T-helper 22 cell (primary cell): ENCODE data around the gene DDX28.
"Not testable (repeated sequence)": the region's sequence is repeated elsewhere in the genome, so short reads cannot be mapped to it uniquely, and the experiment has no call there.

Experiments used
- DNase-seq: peaks from one replicate; pipeline ENCODE4 v3.0.0-alpha.2; 2020; ENCODE audit warnings: low read depth

DDX28 gene

DNA sequence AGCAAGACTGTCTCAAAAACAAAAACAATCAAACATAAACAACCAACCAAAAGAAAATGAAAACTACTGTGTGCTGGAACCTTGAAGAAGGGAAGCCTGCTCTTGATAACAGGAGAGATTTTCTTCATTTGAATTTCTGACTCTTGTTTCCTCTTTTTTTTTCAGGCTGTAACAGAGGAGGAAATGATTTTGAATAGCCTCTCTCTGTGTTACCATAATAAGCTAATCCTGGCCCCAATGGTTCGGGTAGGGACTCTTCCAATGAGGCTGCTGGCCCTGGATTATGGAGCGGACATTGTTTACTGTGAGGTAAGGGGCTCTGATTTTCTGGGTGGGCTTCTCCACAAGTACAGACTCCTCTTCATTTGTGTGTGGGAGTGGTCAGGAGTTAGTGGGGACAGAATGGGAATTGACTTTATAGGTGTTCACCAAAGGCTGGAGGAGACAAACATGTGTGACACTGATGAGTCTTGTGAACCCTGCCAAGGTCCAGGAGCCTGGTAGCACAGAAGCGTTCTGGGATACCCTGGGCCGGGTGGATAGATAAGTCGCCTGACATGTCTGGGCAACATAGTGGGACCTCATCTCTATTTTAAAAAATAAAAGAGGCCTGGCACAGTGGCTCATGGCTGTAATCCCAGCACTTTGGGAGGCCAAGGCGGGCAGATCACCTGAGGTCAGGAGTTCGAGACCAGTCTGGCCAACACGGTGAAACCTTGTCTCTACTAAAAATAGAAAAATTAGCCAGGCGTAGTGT lies 15.0 kb upstream of the DDX28 start:
- no peak for DNase-seq

DNA sequence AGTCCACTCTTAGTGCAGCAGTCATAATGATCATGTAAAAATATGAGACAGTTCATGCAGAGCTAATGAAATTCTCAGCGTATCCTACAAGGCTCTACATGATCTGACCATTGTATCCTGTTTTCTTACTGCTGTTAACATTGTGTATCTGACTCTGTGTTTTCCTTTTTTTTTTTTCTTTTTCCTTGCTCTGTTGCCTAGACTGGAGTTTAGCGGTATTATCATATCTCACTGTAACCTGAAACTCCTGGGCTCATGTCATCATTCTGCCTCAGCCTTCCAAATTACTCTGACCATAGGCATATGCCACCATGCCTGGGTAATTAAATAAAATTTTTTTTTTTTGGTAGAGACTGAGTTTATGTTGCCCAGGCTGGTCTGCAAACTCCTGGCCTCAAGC lies 12.2 kb upstream of the DDX28 start:
- DNase-seq = no peak

DNA sequence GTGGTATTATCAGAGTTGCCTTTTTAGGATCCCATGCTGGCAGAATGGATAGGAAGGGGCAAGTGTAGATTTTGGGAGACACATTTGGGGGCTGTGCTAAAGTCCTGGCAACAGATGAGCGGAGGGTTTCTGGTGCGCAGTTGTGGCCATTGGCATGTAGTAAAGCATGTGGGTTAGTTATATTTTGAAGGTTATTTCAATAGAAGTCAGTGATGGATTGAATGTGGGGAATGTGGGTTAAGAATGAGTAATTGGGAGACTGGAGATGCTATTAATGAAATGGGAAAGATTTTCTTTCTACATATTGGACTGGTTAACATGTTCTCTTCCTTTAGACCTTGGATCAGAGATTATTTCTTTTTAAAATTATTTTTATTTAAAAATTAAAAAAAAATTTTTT lies 10.1 kb upstream of the DDX28 start:
- DNase-seq = no peak

DNA sequence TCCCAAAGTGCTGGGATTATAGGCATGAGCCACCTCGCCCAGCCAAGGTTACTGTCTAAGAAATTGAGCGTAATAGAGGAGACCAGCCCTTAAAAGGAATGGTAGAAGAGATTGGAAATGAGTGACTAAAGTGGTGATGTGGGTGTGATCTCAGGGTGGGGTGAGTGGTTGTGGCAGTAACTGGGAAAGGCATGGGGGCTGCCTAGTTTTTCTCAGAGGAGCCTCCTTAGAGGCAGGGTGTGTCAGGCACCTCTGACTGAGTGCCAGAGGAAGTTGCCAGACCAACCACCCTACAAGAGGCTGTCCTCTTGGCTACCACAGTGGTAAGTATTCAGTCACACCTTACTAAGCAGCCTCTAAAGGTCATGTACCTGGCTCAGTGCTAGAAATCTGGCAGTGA lies 8.9 kb upstream of the DDX28 start:
- no peak for DNase-seq

DNA sequence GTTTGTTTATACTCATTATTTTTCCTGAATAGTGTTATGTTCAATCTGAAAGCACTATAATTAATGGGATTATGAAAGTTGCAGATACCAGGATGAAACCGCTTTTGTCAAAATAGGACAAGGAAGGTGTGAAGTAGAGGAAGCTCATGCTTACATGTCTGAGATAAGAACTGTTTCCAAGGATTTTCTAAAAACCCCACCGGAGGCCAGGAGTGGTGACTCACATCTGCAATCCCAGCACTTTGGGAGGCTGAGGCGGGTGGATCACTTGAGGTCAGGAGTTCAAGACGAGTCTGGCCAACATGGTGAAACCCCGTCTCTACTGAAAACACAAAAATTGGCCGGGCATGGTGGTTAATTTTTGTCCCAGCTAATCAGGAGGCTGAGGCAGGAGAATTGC lies 7.1 kb upstream of the DDX28 start:
- not testable (repeated sequence) for DNase-seq

DNA sequence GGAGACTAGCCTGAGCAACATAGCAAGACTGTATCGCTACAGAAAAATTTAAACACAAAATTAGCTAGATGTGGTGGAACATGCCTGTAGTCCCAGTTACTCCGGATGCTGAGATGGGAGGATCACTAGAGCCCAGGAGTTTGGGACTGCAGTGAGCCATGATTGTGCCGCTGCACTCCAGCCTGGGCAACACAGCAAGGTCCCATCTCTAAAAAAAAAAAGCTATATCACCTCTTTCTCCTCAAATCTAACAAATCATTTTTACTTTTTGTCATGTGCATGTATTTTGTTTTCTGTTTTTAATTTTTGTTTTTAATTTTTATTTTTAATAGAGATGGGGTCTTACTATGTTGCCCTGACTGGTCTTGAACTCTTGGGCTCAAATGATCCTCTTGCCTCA lies 6.0 kb upstream of the DDX28 start:
- no peak for DNase-seq

DNA sequence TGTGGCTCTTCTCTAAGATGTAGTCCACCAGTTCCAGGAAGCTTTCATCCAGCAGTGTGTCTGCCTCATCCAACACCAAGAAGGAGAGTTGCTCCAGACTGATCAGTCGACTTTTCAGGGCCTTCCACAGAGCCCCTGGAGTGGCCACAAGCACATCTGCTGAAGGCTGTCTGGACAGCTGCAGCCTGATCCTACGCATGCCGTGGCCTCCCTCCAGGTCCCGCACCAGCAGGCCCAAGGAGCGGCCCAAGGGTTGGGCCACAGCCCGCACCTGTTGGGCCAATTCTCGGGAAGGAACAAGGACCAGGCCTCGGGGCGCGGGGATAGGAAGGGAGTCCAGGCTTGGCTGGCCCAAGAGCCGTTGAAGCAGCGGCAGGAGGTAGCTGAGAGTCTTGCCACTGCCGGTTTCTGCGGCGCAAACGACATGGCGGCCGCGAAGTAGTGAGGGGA lies 729 bp downstream of the DDX28 start:
- DNase-seq = no peak

DNA sequence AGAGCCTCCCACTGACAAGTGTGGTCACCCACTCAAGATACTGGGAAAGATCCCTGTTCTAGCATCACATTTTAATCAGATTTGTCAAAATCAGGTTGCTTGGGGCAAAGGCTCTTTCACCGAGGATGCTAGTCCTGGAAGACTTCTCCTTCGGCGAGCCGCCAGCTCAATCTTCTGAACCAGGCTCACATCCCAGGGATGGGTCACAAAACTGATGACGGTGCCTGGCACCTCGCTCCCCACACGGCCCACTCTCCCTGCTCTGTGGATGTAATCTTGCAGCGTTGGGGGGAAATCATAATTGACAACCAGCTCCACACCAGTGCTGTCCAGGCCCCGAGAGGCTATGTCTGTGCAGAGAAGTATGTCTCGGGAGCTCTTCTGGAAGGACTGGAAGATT lies 1.5 kb downstream of the DDX28 start:
- DNase-seq = no peak

DNA sequence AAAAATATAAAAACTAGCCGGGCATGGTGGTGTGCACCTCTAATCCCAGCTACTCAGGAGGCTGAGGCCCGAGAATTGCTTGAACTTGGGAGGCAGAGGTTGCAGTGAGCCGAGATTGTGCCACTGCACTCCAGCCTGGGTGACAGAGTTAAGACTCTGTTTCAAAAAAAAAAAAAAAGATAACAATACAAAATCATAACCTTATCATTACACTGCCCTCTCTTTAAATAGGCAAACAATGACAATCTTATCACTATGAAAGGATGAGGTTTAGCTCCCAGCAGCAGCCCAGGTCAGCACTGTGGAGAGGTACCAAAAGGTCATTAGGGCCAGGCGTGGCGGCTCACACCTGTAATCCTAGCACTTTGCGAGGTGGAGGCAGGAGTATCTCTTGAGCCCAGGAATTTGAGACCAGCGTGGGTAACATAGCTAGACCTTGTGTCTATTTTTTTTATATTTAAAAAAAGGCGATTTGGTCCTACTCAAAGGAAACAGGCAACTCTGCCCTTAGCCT lies 3.8 kb downstream of the DDX28 start:
- no peak for DNase-seq

DNA sequence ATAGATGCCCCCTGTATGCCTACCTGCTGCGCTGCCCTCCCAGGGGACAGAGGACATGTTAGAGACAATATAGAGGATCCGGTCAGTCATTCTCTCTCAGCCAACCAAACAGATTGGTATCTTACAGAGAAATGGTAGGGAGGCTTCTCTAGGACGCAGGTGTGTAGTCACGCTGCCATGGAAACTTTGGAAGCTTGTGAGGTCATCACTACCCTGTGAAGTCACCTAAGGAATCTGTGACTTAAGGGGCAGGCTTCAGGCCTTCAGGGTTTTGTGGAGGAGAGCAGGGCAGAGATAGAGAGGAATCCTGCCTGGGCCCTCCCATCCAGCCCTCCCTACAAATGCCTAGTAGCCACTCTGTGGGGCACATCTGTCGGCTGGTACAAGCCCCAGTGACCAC lies 7.4 kb downstream of the DDX28 start, which contains the start of gene DPEP2NB:
DPEP2NB (minus strand) TSS at position 231 of the 400 bp plus-strand sequence; CDS start at position 90, 141 bp downstream.
- DNase-seq = no peak

DNA sequence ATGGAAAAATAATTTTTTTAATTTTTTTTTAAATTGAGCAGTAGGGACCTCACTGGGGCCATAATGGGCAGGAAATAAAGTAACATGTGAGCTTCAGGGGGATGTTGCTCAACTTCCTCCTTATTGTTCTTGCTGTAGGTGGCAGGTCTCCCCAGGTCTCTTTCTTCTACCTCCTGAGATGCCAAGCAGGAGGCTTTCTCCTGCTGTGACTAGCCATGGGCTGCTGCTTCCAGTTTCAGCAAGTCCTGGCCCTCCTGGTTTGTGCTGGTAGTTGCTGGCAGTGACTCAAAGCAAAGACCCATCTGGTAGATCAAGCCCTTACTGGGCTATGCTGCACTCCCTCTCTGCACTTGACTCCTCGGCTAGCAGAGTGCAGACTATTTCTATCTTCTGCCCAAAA lies 9.6 kb downstream of the DDX28 start:
- no peak for DNase-seq

DNA sequence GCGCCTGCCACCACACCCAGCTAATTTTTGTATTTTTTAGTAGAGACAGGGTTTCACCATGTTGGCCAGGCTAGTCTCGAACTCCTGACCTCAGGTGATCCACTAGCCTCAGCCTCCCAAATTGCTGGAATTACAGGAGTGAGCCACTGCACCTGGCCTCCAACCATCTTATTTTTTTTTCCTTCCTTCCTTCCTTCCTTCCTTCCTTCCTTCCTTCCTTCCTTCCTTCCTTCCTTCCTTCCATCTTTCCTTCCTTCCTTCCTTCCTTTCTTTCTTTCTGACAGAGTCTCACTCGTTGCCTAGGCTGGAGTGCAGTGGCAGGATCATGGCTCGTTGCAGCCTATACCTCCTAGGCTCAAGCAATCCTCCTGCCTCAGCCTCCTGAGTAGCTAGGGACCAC lies 13.2 kb downstream of the DDX28 start:
- DNase-seq = not testable (repeated sequence)

DNA sequence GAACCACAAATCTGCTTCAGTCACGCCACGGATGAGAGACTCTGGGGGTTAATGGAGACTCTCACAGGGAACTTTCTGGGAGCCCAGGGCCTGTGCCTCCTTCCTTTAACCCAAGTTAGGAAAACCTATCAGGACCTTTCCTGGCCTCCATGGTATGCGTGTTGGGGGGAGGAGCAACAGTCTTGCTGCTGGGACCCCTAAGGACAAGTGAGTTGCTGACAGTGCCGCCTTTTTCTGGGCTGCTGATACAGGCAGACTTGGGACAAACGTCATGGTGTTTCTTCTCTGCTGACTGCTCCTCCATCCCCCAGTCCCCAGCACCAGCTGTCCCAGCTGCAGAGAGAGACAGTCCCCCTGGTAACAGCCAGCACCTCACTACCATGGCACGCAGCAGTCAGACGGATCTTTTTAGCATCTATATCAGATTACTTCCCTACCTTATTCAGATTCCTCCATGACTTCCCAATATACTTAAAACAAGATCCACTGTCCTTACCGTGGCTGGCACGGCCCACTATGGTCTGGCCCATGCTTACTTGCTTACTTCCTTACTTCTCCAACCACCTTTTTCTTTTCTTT lies 13.8 kb downstream of the DDX28 start:
- DNase-seq = no peak

DNA sequence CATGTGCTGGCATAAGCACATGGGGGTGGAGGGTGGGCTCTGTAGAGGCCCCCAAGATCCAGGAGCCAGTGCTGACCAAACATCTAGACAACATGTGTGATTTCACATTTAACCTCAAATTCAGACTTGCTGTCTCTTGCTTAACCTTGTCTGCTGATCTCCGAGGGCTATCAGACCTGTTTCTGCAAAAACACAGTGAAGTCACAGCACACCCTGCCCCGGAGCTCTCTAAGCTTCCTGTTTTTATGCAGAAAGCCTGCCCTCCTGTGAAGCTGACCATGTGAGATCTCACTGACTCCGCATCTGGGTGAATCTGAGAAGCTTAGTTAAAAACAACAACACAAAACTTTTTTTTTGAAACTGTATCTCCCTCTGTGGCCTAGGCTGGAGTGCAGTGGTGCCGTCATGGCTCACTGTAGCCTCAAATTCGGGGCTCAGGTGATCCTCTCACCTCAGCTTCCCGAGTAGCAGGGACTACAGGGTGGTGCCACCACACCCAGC lies 17.2 kb downstream of the DDX28 start:
- no peak for DNase-seq

DNA sequence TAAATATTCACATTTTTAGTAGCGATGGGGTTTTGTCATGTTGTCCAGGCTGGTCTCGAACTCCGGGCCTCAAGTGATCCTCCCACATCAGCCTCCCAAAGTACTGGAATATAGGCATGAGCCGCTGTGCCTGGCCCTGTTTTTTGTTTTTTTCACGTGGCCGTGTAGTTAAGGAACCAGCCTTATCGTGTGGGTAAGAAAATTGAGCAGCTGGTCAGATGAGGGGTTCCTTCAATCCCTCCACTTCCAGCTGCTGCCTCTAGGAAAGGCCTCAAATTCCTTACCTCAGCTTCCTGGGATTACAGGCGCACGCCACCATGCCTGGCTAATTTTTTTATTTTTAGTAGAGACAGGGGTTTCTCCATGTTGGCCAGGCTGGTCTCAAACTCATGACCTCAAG lies 17.8 kb downstream of the DDX28 start:
- DNase-seq = no peak

DNA sequence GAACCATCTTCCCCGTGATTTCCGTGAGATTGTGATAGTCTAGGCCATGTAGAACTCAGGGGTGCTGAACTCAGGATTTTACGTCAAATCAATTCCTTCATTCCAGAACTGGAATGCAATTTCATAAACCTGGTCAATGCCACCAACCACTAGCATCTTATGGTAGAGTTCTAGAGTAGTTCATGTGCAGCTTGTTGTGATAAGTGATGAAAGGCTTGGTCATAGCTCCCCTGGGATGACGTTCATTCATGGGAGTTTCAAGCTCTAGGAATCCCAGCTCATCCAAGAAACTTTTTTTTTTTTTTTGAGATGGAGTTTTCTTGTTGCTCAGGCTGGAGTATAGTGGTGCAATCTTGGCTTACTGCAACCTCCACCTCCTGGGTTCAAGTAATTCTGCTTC lies 20.0 kb downstream of the DDX28 start:
- no peak for DNase-seq

DNA sequence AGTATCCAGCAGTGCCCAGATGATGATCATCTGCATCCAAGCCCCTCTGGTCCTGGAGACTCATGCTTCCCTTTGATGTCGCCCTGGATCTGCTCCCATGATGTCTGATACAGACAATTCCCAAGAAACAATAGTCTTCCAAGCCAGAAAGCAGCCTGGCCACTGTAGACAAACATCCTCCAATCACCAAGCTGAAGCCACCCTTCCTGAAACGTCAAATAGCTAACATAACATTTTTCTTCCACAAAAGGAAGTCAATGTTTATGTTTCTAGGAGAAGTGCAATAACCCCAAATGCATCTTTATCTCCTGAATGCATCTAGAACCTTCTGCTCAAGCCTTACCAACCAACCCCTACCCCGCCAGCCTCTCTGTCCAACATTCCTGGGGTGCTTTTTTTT lies 22.6 kb downstream of the DDX28 start:
- DNase-seq = no peak

DNA sequence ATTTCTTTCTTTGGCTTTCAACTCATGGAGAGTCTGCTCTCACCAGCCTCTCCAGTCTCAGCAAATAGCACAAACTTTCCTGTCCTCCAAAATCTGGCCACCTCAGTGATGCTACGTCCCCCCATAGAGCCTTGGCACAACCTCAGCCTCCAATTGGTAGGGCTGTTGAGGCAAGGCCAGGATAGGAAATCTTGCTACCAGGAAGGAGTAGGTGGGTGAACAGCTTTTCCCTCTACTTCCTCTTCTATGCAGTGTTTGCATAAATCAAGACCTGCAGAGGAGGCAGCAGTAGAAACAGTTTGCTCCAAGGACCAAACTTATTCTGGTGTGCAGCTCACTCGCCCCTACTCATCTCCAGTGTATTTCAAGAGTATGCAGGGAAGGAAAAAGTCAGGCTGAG lies 23.0 kb downstream of the DDX28 start:
- DNase-seq = no peak

DNA sequence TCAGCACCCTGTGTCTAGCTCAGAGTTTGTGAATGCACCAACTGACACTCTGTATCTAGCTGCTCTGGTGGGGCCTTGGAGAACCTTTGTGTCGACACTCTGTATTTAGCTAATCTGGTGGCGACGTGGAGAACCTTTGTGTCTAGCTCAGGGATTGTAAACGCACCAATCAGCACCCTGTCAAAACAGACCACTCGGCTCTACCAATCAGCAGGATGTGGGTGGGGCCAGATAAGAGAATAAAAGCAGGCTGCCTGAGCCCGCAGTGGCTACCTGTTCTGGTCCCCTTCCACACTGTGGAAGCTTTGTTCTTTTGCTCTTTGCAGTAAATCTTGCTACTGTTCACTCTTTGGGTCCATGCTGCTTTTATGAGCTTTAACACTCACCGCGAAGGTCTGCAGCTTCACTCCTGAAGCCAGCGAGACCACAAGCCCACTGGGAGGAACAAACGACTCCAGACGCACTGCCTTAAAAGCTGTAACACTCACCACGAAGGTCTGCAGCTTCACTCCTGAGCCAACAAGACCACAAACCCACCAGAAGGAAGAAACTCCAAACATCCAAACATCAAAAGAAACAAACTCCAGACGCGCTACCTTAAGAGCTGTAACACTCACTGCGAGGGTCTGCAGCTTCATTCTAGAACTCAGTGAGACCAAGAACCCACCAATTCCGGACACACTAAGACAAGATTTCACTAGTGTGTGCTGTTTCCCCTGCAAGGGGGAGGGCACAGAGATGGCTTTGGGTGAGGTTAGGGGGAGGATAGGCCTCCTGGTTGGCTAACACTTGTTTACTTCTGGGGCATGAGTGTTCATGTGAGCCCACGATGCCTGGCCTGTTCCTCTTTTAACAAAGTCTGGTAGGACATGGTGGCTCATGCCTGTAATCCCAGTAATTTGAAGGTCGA lies 24.0 kb downstream of the DDX28 start, which contains the start of gene DPEP2:
DPEP2 (minus strand) TSS at position 706 of the 910 bp plus-strand sequence. CDS start 6,272 bp downstream, outside the sequence.
- not testable (repeated sequence) for DNase-seq

DNA sequence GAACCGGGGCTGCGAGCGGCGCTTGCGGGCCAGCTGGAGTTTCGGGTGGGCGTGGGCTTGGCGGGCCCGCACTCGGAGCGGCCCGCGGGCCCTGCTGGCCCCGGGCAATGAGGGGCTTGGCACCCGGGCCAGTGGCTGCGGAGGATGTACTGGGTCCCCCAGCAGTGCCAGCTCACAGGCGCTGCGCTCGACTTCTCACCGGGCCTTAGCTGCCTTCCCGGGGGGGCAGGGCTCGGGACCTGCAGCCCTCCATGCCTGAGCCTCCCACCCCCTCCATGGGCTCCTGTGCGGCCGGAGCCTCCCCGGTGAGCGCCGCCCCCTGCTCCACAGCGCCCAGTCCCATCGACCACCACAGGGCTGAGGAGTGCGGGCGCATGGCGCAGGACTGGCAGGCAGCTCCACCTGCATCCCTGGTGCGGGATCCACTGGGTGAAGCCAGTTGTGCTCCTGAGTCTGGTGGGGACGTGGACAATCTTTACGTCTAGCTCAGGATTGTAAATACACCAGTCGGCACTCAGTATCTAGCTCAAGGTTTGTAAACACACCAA lies 24.7 kb downstream of the DDX28 start:
- not testable (repeated sequence) for DNase-seq

DNA sequence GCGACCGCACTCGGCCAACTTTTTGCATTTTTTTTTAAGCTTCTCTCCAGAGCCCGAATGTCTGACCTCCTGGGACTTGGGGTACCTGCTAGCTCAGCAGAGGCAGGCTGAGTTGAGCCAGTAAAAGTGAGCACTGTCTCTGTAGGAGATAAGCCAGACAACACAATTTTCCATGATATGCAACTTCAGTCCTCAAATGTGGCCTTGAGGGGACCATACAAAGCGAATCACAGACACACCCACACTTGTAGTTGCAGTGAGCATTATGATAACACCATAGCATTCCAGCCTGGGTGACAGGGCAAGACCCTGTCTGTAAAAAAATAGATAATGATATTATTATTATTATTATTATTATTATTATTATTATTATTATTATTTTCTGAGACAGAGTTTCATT lies 26.4 kb downstream of the DDX28 start:
- DNase-seq = no peak

DNA sequence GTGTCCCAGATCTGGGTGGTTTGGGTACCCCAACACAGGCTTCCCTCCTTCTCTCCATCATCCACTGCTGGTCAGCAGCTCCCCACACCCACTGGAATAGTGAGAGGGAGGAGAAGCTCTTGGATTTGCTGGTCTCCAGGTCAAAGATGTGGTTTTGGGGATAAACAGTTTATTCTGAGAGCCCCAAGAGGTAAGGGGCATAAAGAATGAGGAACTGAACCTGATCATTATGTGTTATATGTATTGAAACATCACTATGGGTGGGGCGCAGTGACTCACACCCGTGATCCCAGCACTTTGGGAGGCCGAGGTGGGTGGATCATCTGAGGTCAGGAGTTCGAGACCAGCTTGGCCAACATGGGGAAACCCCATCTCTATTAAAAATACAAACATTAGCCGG lies 27.6 kb downstream of the DDX28 start:
- DNase-seq = no peak
